ENCODE data around the gene EIF3B.

DNA sequence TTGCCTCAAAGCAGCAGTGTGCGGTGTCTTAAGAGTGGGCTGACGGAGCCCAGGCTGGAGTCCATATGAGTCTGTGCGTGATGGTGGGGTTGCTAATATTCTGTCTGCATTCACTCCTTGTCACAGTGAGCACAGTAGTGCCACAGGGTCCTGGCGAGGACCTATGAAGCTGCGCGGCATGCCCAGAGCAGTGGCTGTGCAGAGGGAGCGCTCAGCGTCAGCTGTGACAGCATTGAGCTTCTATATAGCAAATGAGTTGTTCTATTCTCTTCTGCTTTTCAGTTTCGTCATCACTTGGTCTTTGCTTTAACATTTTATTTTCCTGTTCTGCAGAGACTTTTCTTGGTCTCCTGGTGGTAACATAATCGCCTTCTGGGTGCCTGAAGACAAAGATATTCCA, 14.5 kb downstream of the EIF3B start:
- TF ChIP-seq, protein P1, sequence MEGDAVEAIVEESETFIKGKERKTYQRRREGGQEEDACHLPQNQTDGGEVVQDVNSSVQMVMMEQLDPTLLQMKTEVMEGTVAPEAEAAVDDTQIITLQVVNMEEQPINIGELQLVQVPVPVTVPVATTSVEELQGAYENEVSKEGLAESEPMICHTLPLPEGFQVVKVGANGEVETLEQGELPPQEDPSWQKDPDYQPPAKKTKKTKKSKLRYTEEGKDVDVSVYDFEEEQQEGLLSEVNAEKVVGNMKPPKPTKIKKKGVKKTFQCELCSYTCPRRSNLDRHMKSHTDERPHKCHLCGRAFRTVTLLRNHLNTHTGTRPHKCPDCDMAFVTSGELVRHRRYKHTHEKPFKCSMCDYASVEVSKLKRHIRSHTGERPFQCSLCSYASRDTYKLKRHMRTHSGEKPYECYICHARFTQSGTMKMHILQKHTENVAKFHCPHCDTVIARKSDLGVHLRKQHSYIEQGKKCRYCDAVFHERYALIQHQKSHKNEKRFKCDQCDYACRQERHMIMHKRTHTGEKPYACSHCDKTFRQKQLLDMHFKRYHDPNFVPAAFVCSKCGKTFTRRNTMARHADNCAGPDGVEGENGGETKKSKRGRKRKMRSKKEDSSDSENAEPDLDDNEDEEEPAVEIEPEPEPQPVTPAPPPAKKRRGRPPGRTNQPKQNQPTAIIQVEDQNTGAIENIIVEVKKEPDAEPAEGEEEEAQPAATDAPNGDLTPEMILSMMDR (IDR thresholded peaks at IDR 0.05; ENCODE audit: low read length), result no peak
- TF ChIP-seq EZH2phosphoT487 (IDR thresholded peaks at IDR 0.05; ENCODE audit: low read length), result no peak
- TF ChIP-seq EZH2 (optimal IDR thresholded peaks at IDR 0.05; ENCODE audit: low read depth, low read length), result no peak

All from MM.1S (cell line).